Measurements from ENCODE around the gene SFI1.

Gene SFI1

GRCh38 chr22:31628362-31628761 is 132.0 kb downstream of the SFI1 start:
- TF ChIP-seq ZFX (IDR thresholded peaks at IDR 0.05) (no peak), CTCF (conservative IDR thresholded peaks at IDR 0.05) (no peak)
- H3K27ac ChIP-seq, result no peak overlapping the region

- TF ChIP-seq CTCF (conservative IDR thresholded peaks at IDR 0.05) (no peak; the same call in 1 of the 2 replicates), ZFX (IDR thresholded peaks at IDR 0.05) (no peak)
- peak overlapping the region; percentile 77; the same call in 1 of the 2 replicates for H3K27ac ChIP-seq
These were observed 132.8 kb downstream of the SFI1 start for GRCh38 chr22:31628969-31629708.

- no peak; the same call in 1 of the 2 replicates for TF ChIP-seq CTCF (conservative IDR thresholded peaks at IDR 0.05)
- TF ChIP-seq ZFX (IDR thresholded peaks at IDR 0.05), result no peak
- H3K27ac ChIP-seq, result peak overlapping the region; percentile 77
These were observed 133.4 kb downstream of the SFI1 start for GRCh38 chr22:31629741-31630184.

GRCh38 chr22:31630331-31631329 is 134.3 kb downstream of the SFI1 start:
- peak overlapping the region; percentile 77 for H3K27ac ChIP-seq

GRCh38 chr22:31631436-31631835 is 135.1 kb downstream of the SFI1 start:
- H3K27ac ChIP-seq, result no peak overlapping the region; the same call in 1 of the 2 replicates
- no peak for TF ChIP-seq CTCF (conservative IDR thresholded peaks at IDR 0.05)
- TF ChIP-seq ZFX (IDR thresholded peaks at IDR 0.05), result no peak

More at GRCh38 chr22:31630331-31631329, 134.3 kb downstream of the SFI1 start:
- TF ChIP-seq CTCF (conservative IDR thresholded peaks at IDR 0.05) (no peak), ZFX (IDR thresholded peaks at IDR 0.05) (no peak; the same call in 1 of the 2 replicates)

- TF ChIP-seq ZFX (IDR thresholded peaks at IDR 0.05) (no peak), CTCF (conservative IDR thresholded peaks at IDR 0.05) (no peak)
- H3K27ac ChIP-seq, result no peak overlapping the region
These were observed 139.4 kb downstream of the SFI1 start for GRCh38 chr22:31635638-31636306.

Measured in C4-2B (cell line).